AG09319 (cell line): Measurements from ENCODE around the gene ZNF573.

Experiments
- DNase-seq: peaks from one replicate; pipeline ENCODE4 v3.0.0-alpha.2; 2010; ENCODE audit warnings: low read depth; ENCODE audit errors: extremely low read depth
- TF ChIP-seq, protein P1 (sequence below): IDR thresholded peaks from 2 replicates; pipeline ENCODE4 v1.5.1; 2011; ENCODE audit warnings: low read depth, mild to moderate bottlenecking, inconsistent platforms, low read length, moderate library complexity

Gene ZNF573

DNA sequence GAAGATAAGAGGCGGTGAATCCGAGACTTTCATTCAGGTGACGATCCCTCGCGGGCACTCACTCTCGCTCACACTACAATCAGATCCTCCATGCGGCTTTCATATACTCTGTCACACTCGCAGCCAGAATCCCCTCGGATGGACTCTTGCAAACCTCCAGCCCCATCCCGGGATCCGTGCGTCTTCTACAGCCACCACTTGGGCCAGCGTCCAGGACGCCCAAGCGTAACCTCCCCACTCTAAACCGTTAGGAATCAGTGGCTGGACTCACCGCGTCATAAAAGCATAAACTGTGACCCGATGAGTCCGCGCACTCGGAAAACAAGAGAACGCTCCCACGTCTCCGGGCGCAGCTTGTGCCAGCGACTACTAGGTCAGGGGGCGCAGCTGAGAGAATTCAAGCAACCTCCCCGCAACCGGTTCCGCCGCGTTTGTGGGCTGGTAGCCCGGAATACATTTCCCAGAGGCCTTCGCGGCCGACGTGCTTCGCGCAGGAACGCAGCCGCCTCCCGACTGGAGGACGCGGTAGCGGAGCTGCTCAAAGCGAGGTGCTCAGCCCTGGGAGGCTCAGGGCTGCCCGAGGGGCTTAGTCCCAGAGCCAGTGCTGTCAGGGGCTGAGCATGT is 87.4 kb downstream of the ZNF573 start:
- DNase-seq: peak; percentile 54
- TF ChIP-seq, protein P1, sequence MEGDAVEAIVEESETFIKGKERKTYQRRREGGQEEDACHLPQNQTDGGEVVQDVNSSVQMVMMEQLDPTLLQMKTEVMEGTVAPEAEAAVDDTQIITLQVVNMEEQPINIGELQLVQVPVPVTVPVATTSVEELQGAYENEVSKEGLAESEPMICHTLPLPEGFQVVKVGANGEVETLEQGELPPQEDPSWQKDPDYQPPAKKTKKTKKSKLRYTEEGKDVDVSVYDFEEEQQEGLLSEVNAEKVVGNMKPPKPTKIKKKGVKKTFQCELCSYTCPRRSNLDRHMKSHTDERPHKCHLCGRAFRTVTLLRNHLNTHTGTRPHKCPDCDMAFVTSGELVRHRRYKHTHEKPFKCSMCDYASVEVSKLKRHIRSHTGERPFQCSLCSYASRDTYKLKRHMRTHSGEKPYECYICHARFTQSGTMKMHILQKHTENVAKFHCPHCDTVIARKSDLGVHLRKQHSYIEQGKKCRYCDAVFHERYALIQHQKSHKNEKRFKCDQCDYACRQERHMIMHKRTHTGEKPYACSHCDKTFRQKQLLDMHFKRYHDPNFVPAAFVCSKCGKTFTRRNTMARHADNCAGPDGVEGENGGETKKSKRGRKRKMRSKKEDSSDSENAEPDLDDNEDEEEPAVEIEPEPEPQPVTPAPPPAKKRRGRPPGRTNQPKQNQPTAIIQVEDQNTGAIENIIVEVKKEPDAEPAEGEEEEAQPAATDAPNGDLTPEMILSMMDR: no peak; the same call in 1 of the 2 replicates
